Measurements from ENCODE around the gene TENM4. TPM values are rescaled to one million over a fixed set of nuclear protein-coding genes. Genes with fewer than 3 reads are reported as not detected.

TENM4 gene
- total RNA-seq, 4 donors from 2014 or later: 5.5 to 12.3 (median 8.9) TPM

DNA sequence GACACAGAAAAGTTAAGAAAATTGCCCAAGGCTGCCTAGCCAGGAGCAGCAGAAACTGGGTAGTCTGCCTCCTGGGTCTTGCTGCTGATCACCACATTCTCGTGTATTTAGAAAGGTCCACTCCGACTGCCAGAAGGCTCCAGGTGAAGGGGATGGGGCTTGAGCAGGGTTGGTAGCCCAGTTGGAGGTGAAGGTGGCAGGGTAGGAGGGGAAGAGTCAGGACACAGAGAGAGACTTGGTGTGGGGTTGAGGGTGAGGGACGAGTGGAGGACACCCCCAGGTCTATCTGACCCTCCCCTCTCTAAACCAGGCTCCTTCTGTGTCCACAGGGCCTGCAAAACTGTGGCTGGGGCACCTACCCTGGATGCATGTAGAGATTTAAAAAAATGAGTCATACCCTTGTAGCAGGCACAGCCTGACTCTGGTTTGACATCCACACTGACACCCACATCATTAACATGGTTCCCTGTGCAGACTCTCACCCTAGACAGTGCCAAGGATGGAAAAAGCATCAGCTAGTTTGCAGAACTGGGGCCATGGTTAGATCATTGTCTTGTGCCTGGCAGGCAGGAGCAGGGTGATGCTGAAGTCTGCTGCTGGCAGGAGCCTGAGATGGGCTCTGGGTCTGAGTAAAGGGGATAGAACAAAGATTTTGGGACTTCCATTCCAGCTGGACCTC is 273.2 kb downstream of the TENM4 start:
- Histone ChIP-seq H3K9me3 (no peaks in the 10 kb centered on the region), H3K27ac (no peak overlapping the region), H3K4me3 (no peak overlapping the region), H3K27me3 (no peaks in the 10 kb centered on the region), H3K36me3 (no peaks in the 10 kb centered on the region), H3K4me1 (no peaks in the 10 kb centered on the region)
- WGBS, 2 donors (ENCODE audit: low coverage in 1 of 2): 87 to 100% methylated on average over 2 of the region's 3 CpGs
- TF ChIP-seq EP300 (IDR thresholded peaks at IDR 0.05): no peak
- TF ChIP-seq POLR2A (IDR thresholded peaks at IDR 0.05): no peak
- TF ChIP-seq, protein P1, sequence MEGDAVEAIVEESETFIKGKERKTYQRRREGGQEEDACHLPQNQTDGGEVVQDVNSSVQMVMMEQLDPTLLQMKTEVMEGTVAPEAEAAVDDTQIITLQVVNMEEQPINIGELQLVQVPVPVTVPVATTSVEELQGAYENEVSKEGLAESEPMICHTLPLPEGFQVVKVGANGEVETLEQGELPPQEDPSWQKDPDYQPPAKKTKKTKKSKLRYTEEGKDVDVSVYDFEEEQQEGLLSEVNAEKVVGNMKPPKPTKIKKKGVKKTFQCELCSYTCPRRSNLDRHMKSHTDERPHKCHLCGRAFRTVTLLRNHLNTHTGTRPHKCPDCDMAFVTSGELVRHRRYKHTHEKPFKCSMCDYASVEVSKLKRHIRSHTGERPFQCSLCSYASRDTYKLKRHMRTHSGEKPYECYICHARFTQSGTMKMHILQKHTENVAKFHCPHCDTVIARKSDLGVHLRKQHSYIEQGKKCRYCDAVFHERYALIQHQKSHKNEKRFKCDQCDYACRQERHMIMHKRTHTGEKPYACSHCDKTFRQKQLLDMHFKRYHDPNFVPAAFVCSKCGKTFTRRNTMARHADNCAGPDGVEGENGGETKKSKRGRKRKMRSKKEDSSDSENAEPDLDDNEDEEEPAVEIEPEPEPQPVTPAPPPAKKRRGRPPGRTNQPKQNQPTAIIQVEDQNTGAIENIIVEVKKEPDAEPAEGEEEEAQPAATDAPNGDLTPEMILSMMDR (IDR thresholded peaks at IDR 0.05): no peak
- no peak for TF ChIP-seq POLR2AphosphoS5 (IDR thresholded peaks at IDR 0.05)
- no peak for ATAC-seq

DNA sequence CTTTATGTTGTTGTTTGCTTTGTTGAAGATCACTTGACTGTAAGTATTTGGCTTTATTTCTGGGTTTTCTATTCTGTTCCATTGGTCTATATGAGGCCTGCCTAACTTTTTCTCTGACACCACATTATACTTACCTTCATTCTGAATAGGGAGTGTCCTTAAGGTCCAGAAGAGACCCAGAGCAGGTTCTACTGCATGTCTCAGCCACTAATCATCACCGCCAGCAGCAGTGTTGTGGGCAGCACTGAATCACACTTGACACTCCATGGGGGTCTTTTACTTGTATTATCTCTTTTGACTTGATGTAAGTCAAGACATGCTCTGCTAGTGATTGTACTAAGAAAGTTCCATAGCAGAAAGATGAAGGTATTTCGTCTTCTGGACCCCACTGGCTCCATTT is 274.9 kb downstream of the TENM4 start:
- Histone ChIP-seq H3K9me3 (no peaks in the 10 kb centered on the region), H3K27ac (no peak overlapping the region), H3K27me3 (no peaks in the 10 kb centered on the region), H3K4me1 (no peaks in the 10 kb centered on the region), H3K36me3 (no peaks in the 10 kb centered on the region), H3K4me3 (no peak overlapping the region)
- ATAC-seq: no peak
- 80 to 100% methylated on average over 1 to 2 of the region's 2 CpGs for WGBS, 2 donors (ENCODE audit: low coverage in 1 of 2)
- TF ChIP-seq EP300 (IDR thresholded peaks at IDR 0.05) (no peak), POLR2AphosphoS5 (IDR thresholded peaks at IDR 0.05) (no peak), POLR2A (IDR thresholded peaks at IDR 0.05) (no peak)
- TF ChIP-seq, protein P1 (IDR thresholded peaks at IDR 0.05): no peak

DNA sequence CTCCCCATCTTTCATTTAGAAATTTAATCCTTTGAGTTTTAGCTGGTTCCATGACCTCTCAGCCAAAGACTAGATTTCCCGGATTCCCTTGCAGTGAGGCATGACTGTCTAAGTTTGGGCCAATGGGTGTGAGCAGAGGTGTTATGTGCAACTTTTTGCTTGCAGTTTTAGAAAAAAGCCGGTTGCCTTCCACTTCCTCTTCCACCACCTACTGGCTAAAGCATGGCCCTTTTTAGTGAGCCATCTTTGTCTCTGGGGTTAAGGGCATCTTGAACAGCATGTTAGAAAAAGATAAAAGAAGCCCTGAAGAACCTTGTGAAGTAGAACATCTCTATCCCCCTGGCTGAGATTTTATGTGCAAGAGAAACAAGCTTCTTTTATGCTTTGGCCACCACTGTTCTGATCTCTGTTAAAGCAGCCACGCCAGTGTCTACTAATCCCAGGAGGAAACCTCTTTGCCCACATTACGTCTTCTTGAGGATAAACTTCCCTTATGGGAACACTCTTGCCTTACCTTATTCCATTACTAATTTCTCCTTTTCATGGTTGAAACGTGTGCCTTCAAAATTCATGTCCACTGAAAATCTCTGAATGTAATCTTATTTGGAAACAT is 279.9 kb downstream of the TENM4 start:
- no peak overlapping the region for H3K27ac ChIP-seq
- H3K27me3 ChIP-seq: no peaks in the 10 kb centered on the region
- no peaks in the 10 kb centered on the region for H3K9me3 ChIP-seq
- 72 to 73% methylated on average over 5 of the region's 5 CpGs for WGBS, 2 donors (ENCODE audit: low coverage in 1 of 2)
- no peaks in the 10 kb centered on the region for H3K4me1 ChIP-seq
- ATAC-seq: no peak
- TF ChIP-seq, protein P1 (IDR thresholded peaks at IDR 0.05): peak in 2 of 4 experiments; percentile 37 to 55
- TF ChIP-seq POLR2AphosphoS5 (IDR thresholded peaks at IDR 0.05): no peak
- H3K4me3 ChIP-seq: no peak overlapping the region
- no peaks in the 10 kb centered on the region for H3K36me3 ChIP-seq

DNA sequence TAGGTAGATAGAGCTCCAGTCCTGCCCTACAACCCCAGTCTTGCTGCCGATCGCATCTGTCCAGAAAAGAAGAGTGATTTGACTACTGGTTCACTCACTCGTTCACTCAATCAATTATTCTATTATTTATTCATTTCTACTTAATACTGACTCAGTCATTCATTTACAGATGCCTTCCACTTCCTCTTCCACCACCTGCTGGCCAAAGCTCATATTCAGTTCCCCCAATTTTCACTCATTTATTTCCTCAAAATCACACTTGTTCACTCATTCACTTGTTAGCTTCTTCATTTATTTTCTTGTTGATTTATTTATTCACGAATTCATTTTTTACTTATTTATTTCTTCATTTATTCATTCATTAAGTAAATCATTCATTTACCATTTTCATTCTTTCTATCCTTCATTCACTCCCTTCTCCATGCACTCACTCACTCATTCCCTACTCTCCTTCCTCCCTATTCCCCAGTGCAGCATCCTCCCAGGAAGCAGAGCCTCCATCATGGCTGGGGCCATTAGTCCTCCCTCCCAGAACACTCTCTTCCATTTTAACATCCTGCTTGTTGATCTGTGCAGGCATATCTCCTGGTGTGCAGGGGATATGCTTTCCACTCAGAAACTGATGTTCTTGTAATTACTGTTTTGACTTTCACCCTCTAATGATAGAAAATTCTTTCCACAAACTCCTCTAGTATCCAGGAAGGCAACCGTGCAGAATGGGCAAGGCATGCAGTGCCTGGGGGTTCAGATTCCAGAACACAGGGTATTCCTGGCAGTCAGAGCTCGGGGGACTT is 281.0 kb downstream of the TENM4 start:
- H3K4me3 ChIP-seq: no peak overlapping the region
- no peaks in the 10 kb centered on the region for H3K4me1 ChIP-seq
- no peaks in the 10 kb centered on the region for H3K9me3 ChIP-seq
- no peak for ATAC-seq
- H3K27ac ChIP-seq: no peak overlapping the region
- H3K27me3 ChIP-seq: no peaks in the 10 kb centered on the region
- WGBS, 2 donors (ENCODE audit: low coverage in 1 of 2): 61 to 84% methylated on average over 4 to 5 of the region's 6 CpGs
- H3K36me3 ChIP-seq: no peaks in the 10 kb centered on the region
- no peak for TF ChIP-seq POLR2AphosphoS5 (IDR thresholded peaks at IDR 0.05)
- TF ChIP-seq, protein P1 (IDR thresholded peaks at IDR 0.05): peak in 1 of 4 experiments; percentile 14
- no peak for TF ChIP-seq POLR2A (IDR thresholded peaks at IDR 0.05)
- TF ChIP-seq EP300 (IDR thresholded peaks at IDR 0.05): no peak
